ENCODE data around the gene CAPG.

CAPG gene

GRCh38 chr2:85356186-85356585 is 54.0 kb downstream of the CAPG start:
- DNase-seq = no peak

GRCh38 chr2:85355521-85355920 is 54.6 kb downstream of the CAPG start:
- DNase-seq = no peak

GRCh38 chr2:85355073-85355410 is 55.1 kb downstream of the CAPG start:
- peak in 1 of 14 donors; percentile 39 for DNase-seq

GRCh38 chr2:85354286-85355072 is 55.7 kb downstream of the CAPG start, which contains the start of the genes ELMOD3 and RETSAT:
Gene ELMOD3 (plus strand): TSS chr2:85354769. CDS start chr2:85357199, 2,430 bp downstream.
Gene RETSAT (minus strand): TSS chr2:85354528. CDS start chr2:85354507, 21 bp downstream.
- peak; percentile 70 to 98 (median 94) for DNase-seq

- peak in 4 of 14 donors; percentile 31 to 63 (median 50) for DNase-seq
Measured at GRCh38 chr2:85353876-85354285, 56.3 kb downstream of the CAPG start.

- no peak for DNase-seq
Measured at GRCh38 chr2:85347599-85347998, 62.6 kb downstream of the CAPG start.

All from C1 segment of cervical spinal cord (tissue), 14 donors.